Amniotic stem cell (primary cell): ENCODE data around the gene KRT79.
"Not testable (repeated sequence)": the region's sequence is repeated elsewhere in the genome, so short reads cannot be mapped to it uniquely, and the experiment has no call there.

Experiments used
- DNase-seq: peaks from one replicate; lab custom pipeline; 2025; lab: John Stamatoyannopoulos, UW

KRT79 gene

GRCh38 chr12:52833922-52834726 is at the start of gene KRT79:
Gene KRT79 (minus strand): TSS chr12:52834311. CDS start chr12:52834260, 51 bp downstream.
- no peak for DNase-seq

- not testable (repeated sequence) for DNase-seq
Measured at GRCh38 chr12:52880499-52880898, 46.4 kb upstream of the KRT79 start.

GRCh38 chr12:52879394-52880351 is 45.6 kb upstream of the KRT79 start:
- DNase-seq: peak; percentile 76

GRCh38 chr12:52878507-52879393 is 44.6 kb upstream of the KRT79 start:
- no peak for DNase-seq

GRCh38 chr12:52877242-52877641 is 43.1 kb upstream of the KRT79 start:
- DNase-seq: no peak

- DNase-seq: no peak
Measured at GRCh38 chr12:52876372-52876771, 42.3 kb upstream of the KRT79 start.

- no peak for DNase-seq
Measured at GRCh38 chr12:52874573-52875435, 40.7 kb upstream of the KRT79 start.

GRCh38 chr12:52873832-52874572 is 39.9 kb upstream of the KRT79 start:
- DNase-seq: peak; percentile 79

- no peak for DNase-seq
Measured at GRCh38 chr12:52873513-52873831, 39.4 kb upstream of the KRT79 start.

GRCh38 chr12:52872644-52873389 is 38.7 kb upstream of the KRT79 start:
- DNase-seq: no peak

- peak; percentile 69 for DNase-seq
Measured at GRCh38 chr12:52871291-52872039, 37.4 kb upstream of the KRT79 start.

- no peak for DNase-seq
Measured at GRCh38 chr12:52870361-52871290, 36.5 kb upstream of the KRT79 start.

- DNase-seq: no peak
Measured at GRCh38 chr12:52867642-52868041, 33.5 kb upstream of the KRT79 start.

- DNase-seq: no peak
Measured at GRCh38 chr12:52867152-52867551, 33.0 kb upstream of the KRT79 start.

- peak; percentile 30 for DNase-seq
Measured at GRCh38 chr12:52865090-52865944, 31.2 kb upstream of the KRT79 start.

- no peak for DNase-seq
Measured at GRCh38 chr12:52862023-52862422, 27.9 kb upstream of the KRT79 start.

- DNase-seq: no peak
Measured at GRCh38 chr12:52861511-52861910, 27.4 kb upstream of the KRT79 start.
